IPS-15b (cell line): Measurements from ENCODE around the gene RAMP1.

Source experiments
- H3K27me3 ChIP-seq: one replicate; pipeline ENCODE4 v1.6.1; 2013; ENCODE audit warnings: low read length; ENCODE audit not compliant: control insufficient read depth, insufficient read depth
- H3K36me3 ChIP-seq: one replicate; pipeline ENCODE4 v1.6.1; 2013; ENCODE audit warnings: low read length; ENCODE audit not compliant: control insufficient read depth, insufficient read depth
- H3K4me1 ChIP-seq: one replicate; pipeline ENCODE4 v1.6.1; 2013; ENCODE audit warnings: mild to moderate bottlenecking, low read length; ENCODE audit not compliant: control insufficient read depth, insufficient read depth
- H3K4me3 ChIP-seq: one replicate; pipeline ENCODE4 v1.5.1; 2013; ENCODE audit warnings: low read depth, low read length
- H3K9ac ChIP-seq: one replicate; pipeline ENCODE4 v1.6.1; 2013; ENCODE audit warnings: low read depth, mild to moderate bottlenecking, low read length
- H3K9me3 ChIP-seq: one replicate; pipeline ENCODE4 v1.6.1; 2013; ENCODE audit warnings: mild to moderate bottlenecking, low read length; ENCODE audit not compliant: control insufficient read depth, insufficient read depth

The RAMP1 gene

DNA sequence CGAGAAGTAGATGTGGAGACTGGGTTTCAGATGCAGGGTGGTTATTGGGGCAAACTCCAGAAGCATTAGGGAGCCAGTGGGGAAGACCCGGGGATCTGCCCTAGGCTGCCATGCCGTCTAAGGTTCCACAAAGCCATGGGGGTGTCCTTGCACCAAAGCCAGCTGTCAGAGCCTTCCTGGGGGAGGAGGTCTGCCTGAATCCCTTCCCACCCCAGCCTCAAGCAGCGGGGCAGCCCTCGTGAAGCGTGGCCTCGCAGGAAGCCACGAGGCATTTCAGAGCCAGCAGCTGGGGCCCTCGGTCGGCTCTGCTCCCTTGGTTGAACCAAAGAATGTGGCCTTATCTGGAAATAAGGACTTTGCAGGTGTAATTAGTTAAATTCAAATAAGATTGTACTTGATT is 56.2 kb downstream of the RAMP1 start:
- Histone ChIP-seq H3K27me3 (no peaks in the 10 kb centered on the region), H3K9ac (no peak overlapping the region), H3K36me3 (no peaks in the 10 kb centered on the region), H3K9me3 (no peaks in the 10 kb centered on the region), H3K4me1 (no peaks in the 10 kb centered on the region), H3K4me3 (no peak overlapping the region)

GRCh38 chr2:237916296-237916695 is 56.9 kb downstream of the RAMP1 start:
- Histone ChIP-seq H3K4me1 (no peaks in the 10 kb centered on the region), H3K9me3 (no peaks in the 10 kb centered on the region), H3K9ac (no peak overlapping the region), H3K4me3 (no peak overlapping the region), H3K36me3 (no peaks in the 10 kb centered on the region), H3K27me3 (no peaks in the 10 kb centered on the region)

DNA sequence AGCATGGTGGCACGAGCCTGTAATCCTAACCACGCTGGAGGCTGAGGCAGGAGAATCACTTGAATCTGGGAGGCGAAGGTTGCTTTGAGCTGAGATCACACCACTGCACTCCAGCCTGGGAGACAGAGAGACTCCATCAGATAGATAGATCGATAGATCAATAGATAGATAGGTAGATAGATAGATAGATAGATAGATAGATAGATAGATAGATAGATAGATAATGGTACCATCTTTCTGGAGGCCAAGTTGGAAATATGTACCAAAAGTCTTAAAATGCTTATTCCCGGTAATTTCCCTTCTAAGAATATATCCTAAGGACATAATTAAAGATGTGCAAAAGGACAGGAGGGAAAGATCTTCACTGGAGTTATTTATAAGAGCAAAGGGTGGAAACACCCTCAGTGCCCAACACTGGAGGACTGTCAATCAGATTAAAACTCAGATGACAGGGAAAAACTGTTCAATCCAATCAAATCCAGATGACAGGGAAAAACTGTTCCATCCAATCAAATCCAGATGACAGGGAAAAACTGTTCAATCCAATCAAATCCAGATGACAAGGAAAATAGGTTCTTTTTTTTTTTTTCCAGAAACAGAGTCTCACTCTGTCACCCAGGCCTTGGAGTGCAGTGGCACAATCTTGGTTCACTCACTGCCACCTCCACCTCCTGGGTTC is 58.4 kb downstream of the RAMP1 start:
- Histone ChIP-seq H3K9ac (no peak overlapping the region), H3K9me3 (no peaks in the 10 kb centered on the region)

GRCh38 chr2:237919593-237919992 is 60.2 kb downstream of the RAMP1 start:
- Histone ChIP-seq H3K9ac (no peak overlapping the region), H3K27me3 (no peaks in the 10 kb centered on the region), H3K4me1 (no peaks in the 10 kb centered on the region), H3K9me3 (no peaks in the 10 kb centered on the region), H3K4me3 (no peak overlapping the region), H3K36me3 (no peaks in the 10 kb centered on the region)

More for the DNA sequence above, 58.4 kb downstream of the RAMP1 start:
- no peaks in the 10 kb centered on the region for H3K36me3 ChIP-seq
- no peaks in the 10 kb centered on the region for H3K4me1 ChIP-seq
- H3K4me3 ChIP-seq: no peak overlapping the region
- H3K27me3 ChIP-seq: no peaks in the 10 kb centered on the region

DNA sequence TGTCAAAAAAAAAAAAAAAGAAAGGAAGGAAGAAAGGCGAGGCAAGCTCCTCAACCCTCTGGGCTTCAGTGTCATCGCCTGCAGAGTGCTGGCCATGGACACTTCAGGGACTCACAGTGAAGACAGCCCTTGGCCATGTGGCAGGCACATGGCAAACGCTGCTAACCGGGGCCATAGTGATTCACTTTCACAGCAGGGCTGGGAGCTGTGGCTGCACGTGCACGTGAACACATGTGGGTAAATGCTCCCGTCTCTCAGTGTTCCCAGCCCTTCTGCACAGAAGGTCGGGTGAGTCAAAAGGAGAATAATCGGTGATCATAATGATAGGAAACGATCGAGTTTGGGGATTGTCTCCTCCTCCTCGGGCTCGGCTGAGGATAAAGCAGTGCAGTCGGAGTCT is 61.2 kb downstream of the RAMP1 start:
- H3K27me3 ChIP-seq: no peaks in the 10 kb centered on the region
- no peaks in the 10 kb centered on the region for H3K4me1 ChIP-seq
- H3K9me3 ChIP-seq: no peaks in the 10 kb centered on the region
- H3K9ac ChIP-seq: no peak overlapping the region
- H3K4me3 ChIP-seq: no peak overlapping the region
- H3K36me3 ChIP-seq: no peaks in the 10 kb centered on the region

DNA sequence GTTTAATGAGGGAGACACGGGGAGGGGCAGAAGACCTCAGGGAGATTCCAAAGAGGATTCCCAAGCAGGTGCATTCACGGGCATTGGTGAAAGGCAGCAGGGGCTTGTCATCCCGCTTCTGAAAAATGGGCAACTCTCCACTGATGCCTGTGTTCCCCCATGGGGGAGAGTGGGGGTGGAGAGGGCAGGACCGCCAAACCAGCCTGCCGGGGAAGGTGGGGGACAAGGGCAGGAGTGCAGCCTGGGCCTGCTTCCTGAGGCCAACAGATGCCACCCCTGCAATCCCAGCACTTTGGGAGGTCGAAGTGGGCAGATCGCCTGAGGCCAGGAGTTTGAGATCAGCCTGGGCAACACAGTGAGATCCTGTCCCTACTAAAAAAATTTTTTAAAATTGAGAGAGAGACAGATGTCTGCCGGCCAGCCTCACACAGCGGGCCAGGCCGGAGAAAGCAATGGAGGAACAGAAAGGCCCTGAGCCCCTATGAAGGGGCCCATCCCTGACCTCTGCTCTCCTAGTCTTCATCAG is 62.6 kb downstream of the RAMP1 start:
- no peaks in the 10 kb centered on the region for H3K36me3 ChIP-seq
- H3K4me1 ChIP-seq: no peaks in the 10 kb centered on the region
- H3K4me3 ChIP-seq: no peak overlapping the region
- no peaks in the 10 kb centered on the region for H3K27me3 ChIP-seq
- no peaks in the 10 kb centered on the region for H3K9me3 ChIP-seq
- no peak overlapping the region for H3K9ac ChIP-seq

- H3K27me3 ChIP-seq: no peaks in the 10 kb centered on the region
- H3K4me1 ChIP-seq: no peaks in the 10 kb centered on the region
- no peak overlapping the region for H3K9ac ChIP-seq
- H3K4me3 ChIP-seq: no peak overlapping the region
- H3K36me3 ChIP-seq: no peaks in the 10 kb centered on the region
- H3K9me3 ChIP-seq: no peaks in the 10 kb centered on the region
Observed at GRCh38 chr2:237922641-237923361, 63.4 kb downstream of the RAMP1 start.

GRCh38 chr2:237923481-237924163 is 64.2 kb downstream of the RAMP1 start:
- peak overlapping the region; percentile 13 for H3K4me3 ChIP-seq
- H3K9me3 ChIP-seq: no peaks in the 10 kb centered on the region
- no peak overlapping the region for H3K9ac ChIP-seq
- no peaks in the 10 kb centered on the region for H3K27me3 ChIP-seq
- H3K4me1 ChIP-seq: no peaks in the 10 kb centered on the region
- no peaks in the 10 kb centered on the region for H3K36me3 ChIP-seq

DNA sequence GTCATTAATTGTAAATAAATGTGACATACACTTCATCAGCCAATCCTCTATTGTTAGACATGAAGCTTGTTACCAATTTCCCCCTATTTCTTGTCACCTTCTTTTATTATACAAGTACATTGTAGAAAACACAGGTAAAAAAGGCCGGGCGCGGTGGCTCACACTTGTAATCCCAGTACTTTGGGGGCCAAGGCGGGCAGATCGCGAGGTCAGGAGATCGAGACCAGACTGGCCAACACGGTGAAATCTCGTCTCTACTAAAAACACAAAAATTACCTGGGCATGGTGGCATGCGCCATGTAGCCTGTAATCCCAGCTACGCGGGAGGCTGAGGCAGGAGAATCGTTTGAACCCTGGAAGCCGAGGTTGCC is 64.7 kb downstream of the RAMP1 start:
- Histone ChIP-seq H3K9ac (no peak overlapping the region), H3K4me1 (no peaks in the 10 kb centered on the region), H3K27me3 (no peaks in the 10 kb centered on the region), H3K4me3 (no peak overlapping the region), H3K9me3 (no peaks in the 10 kb centered on the region), H3K36me3 (no peaks in the 10 kb centered on the region)

GRCh38 chr2:237927135-237927534 is 67.7 kb downstream of the RAMP1 start:
- Histone ChIP-seq H3K9ac (no peak overlapping the region), H3K36me3 (no peaks in the 10 kb centered on the region), H3K27me3 (no peaks in the 10 kb centered on the region), H3K9me3 (no peaks in the 10 kb centered on the region), H3K4me1 (no peaks in the 10 kb centered on the region), H3K4me3 (no peak overlapping the region)

DNA sequence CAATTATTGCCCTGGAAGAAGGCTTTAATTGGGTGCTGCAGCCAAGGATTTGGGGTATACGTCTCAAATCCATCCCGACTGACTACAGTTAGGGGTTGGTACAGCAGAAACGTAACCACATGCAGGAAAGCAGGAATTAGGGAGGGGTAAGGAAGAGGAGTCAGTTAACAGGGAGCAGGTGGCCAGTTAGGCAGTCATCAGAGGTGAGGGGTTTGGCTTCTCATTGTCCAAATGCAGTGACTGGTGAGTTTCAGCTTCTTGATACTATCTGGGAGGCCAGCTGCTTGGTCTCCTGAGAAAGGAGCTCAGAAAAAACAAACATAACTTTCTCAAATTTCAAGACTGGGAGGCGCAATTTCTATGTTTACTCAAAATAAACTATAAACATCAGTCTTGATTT is 68.6 kb downstream of the RAMP1 start:
- no peak overlapping the region for H3K4me3 ChIP-seq
- no peaks in the 10 kb centered on the region for H3K27me3 ChIP-seq
- no peaks in the 10 kb centered on the region for H3K4me1 ChIP-seq
- H3K9ac ChIP-seq: no peak overlapping the region
- H3K36me3 ChIP-seq: no peaks in the 10 kb centered on the region
- no peaks in the 10 kb centered on the region for H3K9me3 ChIP-seq

GRCh38 chr2:237929979-237930378 is 70.6 kb downstream of the RAMP1 start:
- Histone ChIP-seq H3K36me3 (no peaks in the 10 kb centered on the region), H3K9me3 (no peaks in the 10 kb centered on the region), H3K27me3 (no peaks in the 10 kb centered on the region), H3K4me3 (no peak overlapping the region), H3K4me1 (no peaks in the 10 kb centered on the region), H3K9ac (no peak overlapping the region)
